ENCODE data around the gene RIN1. TPM values are rescaled to one million over a fixed set of nuclear protein-coding genes. Genes with fewer than 3 reads are reported as not detected.

The RIN1 gene
- total RNA-seq, 1 donor from 2014 or later = 0.56 TPM

DNA sequence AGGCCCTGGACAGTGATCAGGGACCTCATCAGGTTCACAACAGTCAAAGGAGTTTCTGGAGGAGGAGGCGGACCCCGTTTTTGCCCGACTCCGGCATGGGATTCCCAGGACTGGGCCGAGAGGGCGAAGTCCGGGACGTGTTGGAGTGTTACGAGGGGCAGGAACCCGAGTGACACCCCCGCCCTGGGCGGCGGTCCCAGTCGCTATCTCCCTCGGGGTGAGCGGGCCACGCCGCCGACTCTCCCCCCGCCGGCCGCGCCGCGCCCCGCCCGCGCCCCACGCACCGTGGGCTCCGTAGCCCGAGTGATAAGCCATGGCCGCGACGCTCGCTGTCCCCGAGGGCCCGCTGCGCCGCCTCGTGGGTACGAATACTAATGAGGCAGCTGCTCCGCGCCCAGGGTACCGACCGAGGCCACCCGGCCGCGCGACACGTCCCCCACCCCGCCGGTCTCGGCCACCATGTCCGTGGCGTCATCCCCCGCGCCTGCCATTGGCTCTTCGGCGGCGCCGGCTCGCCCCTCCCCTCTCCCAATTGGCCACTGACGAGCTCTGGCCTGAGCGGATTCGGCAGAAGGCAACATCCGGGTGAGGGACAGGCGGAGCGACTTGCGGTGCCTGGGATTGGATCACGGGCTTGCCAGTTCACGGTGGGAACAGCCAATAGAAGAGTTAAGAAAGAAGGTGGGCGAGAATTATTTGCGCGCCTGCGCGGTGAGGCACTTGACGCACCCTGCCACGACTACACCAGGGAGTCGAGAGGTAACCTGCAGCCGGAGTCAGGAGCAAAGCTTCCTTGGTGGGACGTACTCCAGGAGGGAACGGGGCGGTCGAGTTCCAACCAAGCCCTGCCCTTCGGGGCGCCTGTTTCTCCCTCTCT, 47.3 kb downstream of the RIN1 start, which contains the start of gene YIF1A:
YIF1A (minus strand) TSS at position 473 of the 877 bp plus-strand sequence; CDS start at position 315, 158 bp downstream.
- Histone ChIP-seq H3K79me2 (ENCODE audit: low read depth) (peaks cover 8% of the 10 kb centered on the region), H3K9ac (peak within 1 kb of the TSS; percentile 67), H3K36me3 (no peaks in the 10 kb centered on the region), H4K20me1 (ENCODE audit: low read depth) (peaks cover 37% of the 10 kb centered on the region), H3K4me3 (peak within 1 kb of the TSS; percentile 81), H3K27me3 (peaks cover 43% of the 10 kb centered on the region), H3F3A (ENCODE audit: low read depth) (peaks cover 19% of the 10 kb centered on the region), H3K27ac (peak within 1 kb of the TSS; percentile 27), H2AFZ (replicated peaks) (peak within 1 kb of the TSS; percentile 79), H3K4me2 (peak within 1 kb of the TSS; percentile 80), H3K9me3 (ENCODE audit: low read depth) (no peaks in the 10 kb centered on the region), H3K4me1 (peaks cover 5% of the 10 kb centered on the region)
- H3K27me3 Mint-ChIP-seq (ENCODE audit: insufficient read depth, low read depth) = peaks cover 39% of the 10 kb centered on the region
- H3K4me3 Mint-ChIP-seq = peak within 1 kb of the TSS; percentile 98
- TF ChIP-seq, protein P1, sequence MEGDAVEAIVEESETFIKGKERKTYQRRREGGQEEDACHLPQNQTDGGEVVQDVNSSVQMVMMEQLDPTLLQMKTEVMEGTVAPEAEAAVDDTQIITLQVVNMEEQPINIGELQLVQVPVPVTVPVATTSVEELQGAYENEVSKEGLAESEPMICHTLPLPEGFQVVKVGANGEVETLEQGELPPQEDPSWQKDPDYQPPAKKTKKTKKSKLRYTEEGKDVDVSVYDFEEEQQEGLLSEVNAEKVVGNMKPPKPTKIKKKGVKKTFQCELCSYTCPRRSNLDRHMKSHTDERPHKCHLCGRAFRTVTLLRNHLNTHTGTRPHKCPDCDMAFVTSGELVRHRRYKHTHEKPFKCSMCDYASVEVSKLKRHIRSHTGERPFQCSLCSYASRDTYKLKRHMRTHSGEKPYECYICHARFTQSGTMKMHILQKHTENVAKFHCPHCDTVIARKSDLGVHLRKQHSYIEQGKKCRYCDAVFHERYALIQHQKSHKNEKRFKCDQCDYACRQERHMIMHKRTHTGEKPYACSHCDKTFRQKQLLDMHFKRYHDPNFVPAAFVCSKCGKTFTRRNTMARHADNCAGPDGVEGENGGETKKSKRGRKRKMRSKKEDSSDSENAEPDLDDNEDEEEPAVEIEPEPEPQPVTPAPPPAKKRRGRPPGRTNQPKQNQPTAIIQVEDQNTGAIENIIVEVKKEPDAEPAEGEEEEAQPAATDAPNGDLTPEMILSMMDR (IDR thresholded peaks at IDR 0.05) = peak; percentile 15
- no peak for TF ChIP-seq EZH2 (IDR thresholded peaks at IDR 0.05)
- DNase-seq (ENCODE audit: low spot score) = peak; percentile 99
- no peaks in the 10 kb centered on the region for H3K36me3 Mint-ChIP-seq
- peak within 1 kb of the TSS; percentile 96 for H3K27ac Mint-ChIP-seq
- peaks cover 38% of the 10 kb centered on the region for H3K4me1 Mint-ChIP-seq
- H3K9me3 Mint-ChIP-seq = peaks cover 5% of the 10 kb centered on the region

DNA sequence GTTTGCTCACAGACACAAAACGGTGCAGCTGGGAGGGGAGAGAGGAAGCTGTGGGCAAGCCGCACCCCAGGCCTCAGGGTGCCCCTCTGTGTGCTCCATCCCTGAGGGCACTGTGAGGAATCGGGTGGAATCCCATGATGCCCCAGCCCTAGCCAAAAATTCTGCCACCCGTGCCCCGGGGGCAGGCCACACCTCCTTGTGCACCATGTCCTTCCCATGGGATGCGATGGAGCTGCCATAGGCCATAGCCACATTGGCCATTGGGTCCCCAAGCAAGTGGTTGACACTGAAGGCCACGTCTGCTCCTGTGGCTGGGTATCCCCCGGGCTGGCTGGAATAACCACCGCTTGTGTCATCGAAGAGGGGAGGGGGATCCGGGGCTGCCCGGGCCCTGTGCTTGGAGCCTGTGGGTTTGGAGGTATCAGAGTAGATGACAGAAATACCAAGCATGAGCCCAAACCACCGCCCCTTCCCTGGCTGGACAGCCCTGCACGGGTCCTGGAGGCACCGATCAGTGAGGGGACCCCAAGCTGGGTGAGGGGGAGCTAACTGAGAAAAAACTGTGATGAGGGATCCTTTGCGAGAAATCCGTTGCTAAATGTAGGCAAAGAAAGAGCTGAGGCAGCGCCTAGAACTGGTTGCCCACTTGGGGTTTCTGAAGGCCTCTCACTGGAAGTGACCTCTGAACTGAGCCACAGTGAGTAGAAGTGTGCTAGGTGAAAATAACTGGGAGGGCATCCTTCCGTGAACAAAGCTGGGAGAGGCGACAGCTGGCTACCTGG, 48.2 kb downstream of the RIN1 start:
- Histone ChIP-seq H3K4me2 (peak overlapping the region; percentile 80), H3K9me3 (ENCODE audit: low read depth) (no peaks in the 10 kb centered on the region), H3F3A (ENCODE audit: low read depth) (peaks cover 26% of the 10 kb centered on the region), H3K9ac (peak overlapping the region; percentile 67), H3K4me1 (peaks cover 6% of the 10 kb centered on the region), H4K20me1 (ENCODE audit: low read depth) (peaks cover 45% of the 10 kb centered on the region), H3K27me3 (peaks cover 35% of the 10 kb centered on the region), H3K36me3 (no peaks in the 10 kb centered on the region), H3K27ac (no peak overlapping the region), H3K4me3 (peak overlapping the region; percentile 81), H2AFZ (replicated peaks) (no peak overlapping the region), H3K79me2 (ENCODE audit: low read depth) (peaks cover 8% of the 10 kb centered on the region)
- DNase-seq (ENCODE audit: low spot score) = no peak
- H3K27ac Mint-ChIP-seq = peak overlapping the region; percentile 96
- H3K9me3 Mint-ChIP-seq = peaks cover 5% of the 10 kb centered on the region
- H3K4me3 Mint-ChIP-seq = peak overlapping the region; percentile 98
- TF ChIP-seq, protein P1 (IDR thresholded peaks at IDR 0.05) = no peak
- no peak for TF ChIP-seq EZH2phosphoT487 (IDR thresholded peaks at IDR 0.05)
- no peak for TF ChIP-seq EZH2 (IDR thresholded peaks at IDR 0.05)
- H3K4me1 Mint-ChIP-seq = peaks cover 41% of the 10 kb centered on the region
- H3K36me3 Mint-ChIP-seq = no peaks in the 10 kb centered on the region
- peaks cover 32% of the 10 kb centered on the region for H3K27me3 Mint-ChIP-seq (ENCODE audit: insufficient read depth, low read depth)

DNA sequence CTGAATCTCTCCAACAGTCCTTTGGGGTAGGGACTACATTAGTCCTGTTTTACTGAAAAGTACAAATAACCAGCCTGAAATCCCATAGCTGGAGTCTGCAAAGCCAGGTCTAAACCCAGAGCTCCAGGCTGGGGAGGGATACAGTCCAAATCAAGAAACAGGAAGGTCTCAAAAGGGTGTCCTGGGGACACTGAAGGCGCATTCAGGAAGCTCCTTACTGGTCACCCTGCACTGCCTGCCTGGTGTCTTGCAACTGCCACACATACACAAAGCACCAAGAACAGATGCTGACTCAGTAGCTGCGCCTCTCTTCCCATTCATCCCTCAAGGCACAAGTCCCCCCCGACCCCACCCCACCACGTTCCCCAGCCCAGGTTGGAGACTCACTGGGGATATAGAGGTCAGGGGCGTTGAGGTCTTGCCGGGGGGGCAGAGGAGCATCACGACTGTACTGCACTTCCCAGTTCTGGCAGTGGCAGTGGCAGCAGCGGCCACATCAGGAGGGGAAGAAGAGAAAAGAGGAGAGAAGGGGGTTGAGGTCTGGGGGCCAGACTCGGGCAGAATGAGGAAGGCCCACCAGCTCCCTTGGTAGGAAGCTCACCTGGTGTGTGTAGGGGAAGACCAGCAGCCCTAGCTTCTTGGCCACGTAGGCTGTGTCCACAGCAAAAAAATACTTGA, 48.9 kb downstream of the RIN1 start:
- Histone ChIP-seq H3K9ac (no peak overlapping the region), H3K4me1 (peaks cover 12% of the 10 kb centered on the region), H3K79me2 (ENCODE audit: low read depth) (peaks cover 8% of the 10 kb centered on the region), H3K27me3 (peaks cover 28% of the 10 kb centered on the region), H2AFZ (replicated peaks) (no peak overlapping the region), H3F3A (ENCODE audit: low read depth) (peaks cover 31% of the 10 kb centered on the region), H4K20me1 (ENCODE audit: low read depth) (peaks cover 46% of the 10 kb centered on the region), H3K4me3 (no peak overlapping the region), H3K4me2 (no peak overlapping the region), H3K9me3 (ENCODE audit: low read depth) (no peaks in the 10 kb centered on the region), H3K27ac (no peak overlapping the region), H3K36me3 (no peaks in the 10 kb centered on the region)
- Mint-ChIP-seq H3K9me3 (no peaks in the 10 kb centered on the region), H3K27ac (peak overlapping the region; percentile 37), H3K27me3 (ENCODE audit: insufficient read depth, low read depth) (peaks cover 25% of the 10 kb centered on the region), H3K4me3 (peak overlapping the region; percentile 82), H3K4me1 (peaks cover 40% of the 10 kb centered on the region), H3K36me3 (no peaks in the 10 kb centered on the region)
- TF ChIP-seq EZH2 (IDR thresholded peaks at IDR 0.05) (no peak), EZH2phosphoT487 (IDR thresholded peaks at IDR 0.05) (no peak)
- TF ChIP-seq, protein P1 (IDR thresholded peaks at IDR 0.05) = no peak
- no peak for DNase-seq (ENCODE audit: low spot score)
